Right renal cortex interstitium (tissue), 3 donors: ENCODE results near the gene DNAL4. TPM values are rescaled to one million over a fixed set of nuclear protein-coding genes. Genes with fewer than 3 reads are reported as not detected.

Experiments used
- DNase-seq, 3 donors: peaks; one replicate each; pipeline ENCODE4 v3.0.0-alpha.2; 2013; ENCODE audit warnings: low read depth in 3 of 3, low spot score in 2 of 3
- polyA plus RNA-seq, 3 donors: library from polyadenylated mRNA; unstranded; fragments of 120-200 nt; gene quantifications; one replicate each; pipeline ENCODE4 v1.2.1, GENCODE V29; 2013; ENCODE audit not compliant: insufficient read length in 3 of 3

DNAL4 gene
- polyA plus RNA-seq, 3 donors, result 32.2 to 38.0 (median 35.5) TPM

- peak in 1 of 3 donors; percentile 51 for DNase-seq
Observed at GRCh38 chr22:38788021-38788816, 5.7 kb downstream of the DNAL4 start.

GRCh38 chr22:38786631-38787030 lies 7.3 kb downstream of the DNAL4 start:
- no peak for DNase-seq

DNA sequence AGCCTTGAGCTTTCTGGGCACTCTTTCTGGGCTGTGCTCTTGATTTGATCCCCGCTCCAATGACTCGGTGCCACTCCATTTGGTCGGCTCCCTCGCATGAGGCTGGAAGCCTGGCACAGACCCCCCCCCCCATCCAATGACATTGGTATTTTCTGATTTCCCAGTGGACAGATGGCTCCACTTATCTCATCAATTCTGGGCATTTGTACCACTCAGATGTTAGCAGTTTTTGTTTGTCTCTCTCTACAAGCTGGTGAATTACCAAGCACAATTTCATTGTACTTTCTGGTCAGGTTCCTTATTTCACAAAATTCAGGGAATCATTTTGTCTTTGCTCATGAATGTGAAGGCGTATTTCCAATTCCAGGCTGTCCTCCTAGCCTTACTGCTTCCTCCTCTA lies 9.1 kb downstream of the DNAL4 start:
- no peak for DNase-seq

GRCh38 chr22:38784035-38784434 lies 9.9 kb downstream of the DNAL4 start:
- DNase-seq, result no peak

DNA sequence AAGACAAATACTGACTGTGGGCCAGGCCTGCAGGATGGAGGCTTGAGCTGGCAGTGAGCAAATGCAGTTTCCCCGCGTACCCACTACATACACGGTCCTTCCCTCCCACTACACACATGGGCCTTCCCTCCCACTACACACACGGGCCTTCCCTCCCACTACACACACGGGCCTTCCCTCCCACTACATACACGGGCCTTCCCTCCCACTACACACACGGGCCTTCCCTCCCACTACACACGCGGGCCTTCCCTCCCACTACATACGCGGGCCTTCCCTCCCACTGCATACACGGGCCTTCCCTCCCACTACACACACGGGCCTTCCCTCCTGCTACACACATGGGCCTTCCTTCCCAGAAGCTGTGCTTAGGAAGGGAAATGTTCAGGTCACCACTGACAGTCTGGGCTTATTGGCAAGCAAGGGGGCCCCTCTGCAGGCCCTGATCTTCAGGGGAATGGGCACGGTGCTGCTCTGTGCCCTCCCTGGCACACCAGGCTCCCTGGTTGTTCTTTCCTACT lies 10.8 kb downstream of the DNAL4 start:
- DNase-seq, result no peak

DNA sequence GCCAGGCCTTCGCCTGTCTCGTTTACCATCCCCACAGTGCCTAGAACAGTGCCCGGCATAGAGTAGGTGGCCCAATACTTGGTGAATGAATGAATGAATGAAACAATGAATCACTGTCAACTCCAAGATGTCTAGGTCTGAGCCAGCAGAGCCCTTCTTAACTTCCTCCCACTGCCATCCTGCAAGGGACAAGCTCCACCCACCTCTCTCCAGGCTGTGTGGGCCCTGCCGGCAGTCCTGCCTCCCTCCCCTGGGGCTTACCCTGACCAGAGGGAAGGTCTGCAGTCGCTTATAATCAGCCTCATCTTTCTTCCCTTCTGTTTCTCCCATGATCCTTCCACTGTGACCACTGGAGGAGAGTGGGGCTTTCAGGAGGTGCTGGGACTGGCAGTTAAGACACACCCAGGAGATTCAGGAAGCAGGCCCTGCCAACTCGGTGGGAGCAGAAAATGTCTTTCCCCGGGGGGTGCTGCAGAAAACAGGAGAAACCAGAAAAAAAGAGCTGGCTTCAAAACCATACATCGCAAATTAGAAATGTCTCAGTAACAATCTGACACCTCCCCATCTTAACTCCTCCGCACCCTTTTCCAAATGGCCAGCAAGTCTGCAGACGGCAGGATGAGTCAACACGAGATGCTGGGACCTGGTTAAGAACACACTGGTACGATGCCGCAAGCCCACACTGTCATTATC lies 11.4 kb downstream of the DNAL4 start:
- no peak for DNase-seq

- DNase-seq, result no peak
Observed at GRCh38 chr22:38781033-38781432, 12.9 kb downstream of the DNAL4 start.

- no peak for DNase-seq
Observed at GRCh38 chr22:38777087-38777671, 16.8 kb downstream of the DNAL4 start.

GRCh38 chr22:38776086-38776485 lies 17.9 kb downstream of the DNAL4 start:
- DNase-seq, result no peak

DNA sequence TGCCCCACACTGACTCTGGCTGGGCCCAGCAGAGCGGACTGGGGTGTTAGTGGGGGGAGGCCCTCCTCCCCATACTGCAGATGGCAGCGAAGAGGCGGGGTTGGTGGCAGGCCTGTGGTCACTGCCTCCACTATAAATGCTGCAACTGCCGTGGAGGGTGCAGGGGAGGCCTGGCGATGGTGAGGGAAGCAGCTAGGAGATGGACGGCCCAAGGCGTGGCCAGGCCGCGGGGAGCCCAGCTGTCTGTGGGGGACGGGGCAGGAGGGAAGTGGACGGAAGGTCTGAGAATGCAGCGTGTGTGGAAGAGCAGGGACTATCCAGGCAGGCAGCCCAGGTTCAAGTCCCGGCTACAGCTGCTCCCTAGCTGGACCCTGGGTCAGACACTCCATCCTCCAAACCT lies 18.3 kb downstream of the DNAL4 start:
- DNase-seq, result no peak

DNA sequence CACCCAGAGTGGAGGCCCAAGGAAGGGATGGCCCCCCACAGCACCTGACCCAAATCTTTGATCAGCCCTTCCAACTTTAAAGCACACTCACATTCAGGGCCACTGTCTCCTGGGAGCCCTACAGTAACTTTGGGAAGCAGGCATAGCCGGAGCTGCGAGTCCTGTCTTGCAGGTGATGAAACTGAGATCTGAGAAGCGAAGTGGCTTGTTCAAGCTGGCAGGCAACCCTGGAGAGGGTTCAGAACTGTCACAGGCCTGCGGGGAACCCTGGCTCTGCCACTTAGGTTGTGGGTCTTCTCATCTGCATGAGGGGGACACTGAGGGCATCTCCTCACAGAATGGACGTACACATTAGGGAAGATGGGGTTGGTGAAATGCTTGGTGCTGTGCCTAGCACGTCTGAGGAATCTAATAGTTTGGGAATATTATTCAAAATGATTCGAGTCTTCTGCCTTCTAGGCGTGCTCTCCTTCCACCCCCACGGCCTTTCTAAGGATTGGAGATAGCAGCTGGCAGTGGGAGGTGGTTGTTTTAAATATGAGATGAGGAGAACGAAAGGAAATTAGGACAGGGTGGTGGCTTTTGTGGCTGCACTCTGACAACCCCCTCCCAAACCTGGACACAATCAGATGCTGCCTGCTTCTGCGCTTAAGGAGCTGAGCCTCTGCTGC lies 19.3 kb downstream of the DNAL4 start:
- DNase-seq, result no peak

- DNase-seq, result no peak
Observed at GRCh38 chr22:38773363-38773946, 20.5 kb downstream of the DNAL4 start.

DNA sequence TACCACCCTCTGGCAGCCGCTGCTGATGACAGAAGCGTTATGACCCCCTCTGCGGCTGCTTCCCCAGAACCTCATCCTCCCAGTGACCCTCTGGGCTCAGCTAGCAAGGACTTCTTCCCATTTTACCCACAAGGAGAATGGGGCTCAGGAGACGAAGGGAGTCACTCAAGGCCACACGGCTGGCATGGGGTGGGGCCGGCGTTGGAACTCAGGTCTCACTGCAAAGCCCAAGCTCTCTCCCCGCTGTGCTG lies 21.4 kb downstream of the DNAL4 start:
- no peak for DNase-seq

GRCh38 chr22:38770257-38770949 lies 23.5 kb downstream of the DNAL4 start:
- no peak for DNase-seq

DNA sequence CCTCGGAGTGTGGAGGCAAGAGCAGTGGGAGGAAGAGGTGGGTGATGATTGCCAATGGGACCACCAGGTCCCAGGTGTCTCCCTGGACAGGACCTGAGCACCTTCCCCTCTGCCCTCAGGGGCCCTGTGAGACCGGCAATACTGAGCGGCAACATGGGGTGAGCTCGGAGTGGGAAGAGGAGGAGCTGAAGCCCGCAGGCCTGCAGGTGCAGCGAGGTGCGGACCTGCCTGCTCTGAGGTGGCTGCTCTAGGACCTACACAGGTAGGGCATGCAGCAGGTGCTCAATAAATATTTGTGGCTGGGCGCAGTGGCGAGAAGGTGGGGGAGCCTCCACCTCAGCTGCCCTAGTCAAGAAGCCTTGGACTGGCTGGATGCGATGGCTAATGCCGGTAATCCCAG lies 25.9 kb downstream of the DNAL4 start:
- no peak for DNase-seq

- DNase-seq, result no peak
Observed at GRCh38 chr22:38767313-38767712, 26.6 kb downstream of the DNAL4 start.

GRCh38 chr22:38766076-38766777 lies 27.7 kb downstream of the DNAL4 start:
- DNase-seq, result no peak

DNA sequence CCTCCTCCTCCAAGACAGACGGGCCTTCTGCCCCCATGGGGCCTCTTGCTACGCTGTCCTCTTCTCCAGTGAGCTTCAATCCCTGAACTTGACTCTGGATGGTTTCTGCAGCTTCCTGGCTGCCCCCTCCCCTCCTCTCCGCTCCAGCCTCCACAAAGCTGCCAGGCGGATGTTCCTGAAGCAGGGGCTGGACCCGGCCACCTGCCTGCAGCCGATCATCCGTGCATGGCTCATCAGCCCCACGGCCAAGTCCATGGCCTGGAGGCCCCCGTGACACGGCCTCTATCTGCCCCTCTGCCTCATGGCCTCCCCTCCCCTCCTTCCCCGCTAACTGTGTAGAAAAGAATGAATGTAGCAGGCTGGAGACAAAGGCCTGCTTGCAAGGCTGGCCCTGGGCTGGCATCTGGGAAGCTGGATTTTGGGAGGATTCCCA lies 31.4 kb downstream of the DNAL4 start:
- DNase-seq, result no peak

- no peak for DNase-seq
Observed at GRCh38 chr22:38761202-38762162, 32.5 kb downstream of the DNAL4 start.
